HFFc6 (cell line): ENCODE data around the gene PPIA. TPM values are rescaled to one million over a fixed set of nuclear protein-coding genes. Genes with fewer than 3 reads are reported as not detected.

ENCODE experiments used
- DNase-seq: peaks from one replicate; pipeline ENCODE4 v3.0.0-alpha.2; 2018
- H3K27ac Mint-ChIP-seq: 2 replicates; pipeline ENCODE4 v1.8.0; 2020; ENCODE audit warnings: mild to moderate bottlenecking, mixed read lengths
- H3K27me3 Mint-ChIP-seq: 2 replicates; pipeline ENCODE4 v1.8.0; 2021; ENCODE audit warnings: mild to moderate bottlenecking, moderate library complexity, mixed read lengths; ENCODE audit not compliant: insufficient read depth
- H3K36me3 Mint-ChIP-seq: 2 replicates; pipeline ENCODE4 v1.8.0; 2021; ENCODE audit warnings: low read depth, mixed read lengths
- H3K4me1 Mint-ChIP-seq: 2 replicates; pipeline ENCODE4 v1.8.0; 2020; ENCODE audit warnings: low read depth, mixed read lengths
- H3K4me3 Mint-ChIP-seq: 2 replicates; pipeline ENCODE4 v1.8.0; 2020; ENCODE audit warnings: mild to moderate bottlenecking, moderate library complexity, mixed read lengths
- H3K9me3 Mint-ChIP-seq: 2 replicates; pipeline ENCODE4 v1.8.0; 2020; ENCODE audit warnings: mild to moderate bottlenecking, mixed read lengths
- total RNA-seq, 6 experiments: library from RNA; stranded (reverse); fragmentation: NEBNext Ultra II Directional; extraction: Animal tissue kit (Norgen Biotek cat#: 25700); gene quantifications; 2 replicates in 1 of 6; 3 replicates in 5 of 6; pipeline ENCODE4 v1.2.3, GENCODE V29; 2021
- TF ChIP-seq, protein P1 (sequence below): fragments of 200-600 bp; sonication (generic); IDR thresholded peaks from 2 replicates; pipeline ENCODE4 v1.5.0; 2021; ENCODE audit warnings: antibody characterized with exemption, mild to moderate bottlenecking

Gene PPIA
- total RNA-seq, 6 experiments from 2014 or later, result 2,348 to 2,538 (median 2,460) TPM

DNA sequence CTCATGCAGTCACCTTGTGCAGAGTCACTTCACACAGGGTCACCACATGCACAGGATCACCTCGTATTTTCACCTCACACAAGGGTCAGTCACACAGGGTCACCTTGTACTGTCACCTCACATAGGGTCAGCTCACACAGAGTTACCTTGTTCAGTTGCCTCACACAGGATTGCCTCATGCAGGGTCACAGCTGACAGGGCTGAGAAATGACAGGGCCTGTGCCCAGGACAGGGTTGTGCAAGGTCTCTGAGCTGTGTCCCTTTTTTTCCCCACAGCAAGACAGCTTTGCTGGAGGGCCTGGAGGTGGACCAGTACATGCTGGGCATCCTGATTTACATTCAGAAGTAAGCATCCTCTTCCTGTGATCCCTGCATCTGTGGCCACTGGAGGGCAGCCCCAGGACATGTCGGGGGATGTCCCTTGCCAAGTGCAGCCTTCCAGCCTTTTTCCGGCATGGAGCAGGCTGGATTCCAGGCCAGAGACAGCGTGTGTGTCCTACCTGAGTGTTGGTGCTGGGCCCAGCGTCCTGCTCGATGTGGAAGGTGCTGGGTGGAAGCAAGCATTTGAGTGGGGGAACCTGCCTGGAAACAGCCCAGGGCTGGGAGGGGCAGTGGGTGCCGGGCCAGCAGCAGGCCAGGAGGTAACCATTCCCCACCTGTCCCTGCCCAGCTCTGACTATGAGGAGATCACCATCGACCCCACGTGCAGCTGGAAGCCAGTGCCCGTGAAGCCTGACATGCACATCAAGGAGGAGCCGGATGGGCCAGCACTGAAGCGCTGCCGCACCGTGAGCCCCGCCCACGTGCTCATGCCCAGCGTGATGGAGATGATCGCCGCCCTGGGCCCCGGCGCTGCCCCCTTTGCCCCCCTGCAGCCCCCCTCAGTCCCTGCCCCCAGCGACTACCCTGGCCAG, 31.6 kb upstream of the PPIA start:
- TF ChIP-seq, protein P1, sequence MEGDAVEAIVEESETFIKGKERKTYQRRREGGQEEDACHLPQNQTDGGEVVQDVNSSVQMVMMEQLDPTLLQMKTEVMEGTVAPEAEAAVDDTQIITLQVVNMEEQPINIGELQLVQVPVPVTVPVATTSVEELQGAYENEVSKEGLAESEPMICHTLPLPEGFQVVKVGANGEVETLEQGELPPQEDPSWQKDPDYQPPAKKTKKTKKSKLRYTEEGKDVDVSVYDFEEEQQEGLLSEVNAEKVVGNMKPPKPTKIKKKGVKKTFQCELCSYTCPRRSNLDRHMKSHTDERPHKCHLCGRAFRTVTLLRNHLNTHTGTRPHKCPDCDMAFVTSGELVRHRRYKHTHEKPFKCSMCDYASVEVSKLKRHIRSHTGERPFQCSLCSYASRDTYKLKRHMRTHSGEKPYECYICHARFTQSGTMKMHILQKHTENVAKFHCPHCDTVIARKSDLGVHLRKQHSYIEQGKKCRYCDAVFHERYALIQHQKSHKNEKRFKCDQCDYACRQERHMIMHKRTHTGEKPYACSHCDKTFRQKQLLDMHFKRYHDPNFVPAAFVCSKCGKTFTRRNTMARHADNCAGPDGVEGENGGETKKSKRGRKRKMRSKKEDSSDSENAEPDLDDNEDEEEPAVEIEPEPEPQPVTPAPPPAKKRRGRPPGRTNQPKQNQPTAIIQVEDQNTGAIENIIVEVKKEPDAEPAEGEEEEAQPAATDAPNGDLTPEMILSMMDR, result peak; percentile 50; the same call in 1 of the 2 replicates
- Mint-ChIP-seq H3K27ac (no peak overlapping the region), H3K4me1 (peaks cover 25% of the 10 kb centered on the region), H3K27me3 (peaks cover 7% of the 10 kb centered on the region), H3K4me3 (no peak overlapping the region), H3K36me3 (peaks cover 24% of the 10 kb centered on the region), H3K9me3 (no peaks in the 10 kb centered on the region)
- no peak for DNase-seq

DNA sequence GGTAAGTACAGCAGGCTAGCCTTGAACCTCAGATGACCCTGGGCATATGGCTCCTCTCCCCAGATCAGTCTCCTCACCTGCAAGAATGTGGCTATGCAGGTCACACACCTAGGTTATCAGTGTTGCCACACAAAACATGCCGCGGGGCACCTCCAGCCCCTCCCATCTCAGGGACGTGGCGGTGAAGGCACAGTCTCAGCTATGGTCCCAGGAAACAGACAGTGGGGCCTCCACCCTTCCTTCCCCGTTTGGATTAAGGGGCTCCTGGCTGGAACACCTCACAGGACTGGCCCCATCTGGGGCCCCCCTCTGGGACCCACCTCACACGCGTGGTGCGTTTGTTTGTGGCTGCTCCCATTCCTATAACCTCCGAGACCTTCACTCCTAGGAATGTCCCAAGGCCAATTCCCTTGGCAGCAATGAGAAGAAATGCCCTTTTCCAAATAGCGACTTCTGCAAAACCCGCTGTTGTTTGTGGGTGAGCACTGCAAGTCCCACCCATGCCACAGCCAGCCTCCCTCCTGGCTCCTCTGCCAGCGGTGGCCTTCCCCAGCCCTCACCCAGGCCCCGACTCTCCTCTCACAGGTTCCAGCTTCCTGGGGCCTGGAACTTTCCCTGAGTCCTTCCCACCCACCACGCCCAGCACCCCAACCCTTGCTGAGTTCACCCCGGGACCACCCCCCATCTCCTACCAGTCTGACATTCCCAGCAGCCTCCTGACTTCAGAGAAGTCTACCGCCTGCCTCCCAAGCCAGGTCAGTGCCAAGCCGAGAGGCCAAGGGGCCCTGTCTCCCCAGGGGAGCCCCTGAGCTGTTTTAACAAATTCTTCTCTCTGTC, 30.7 kb upstream of the PPIA start:
- TF ChIP-seq, protein P1, result no peak
- DNase-seq, result no peak
- H3K4me1 Mint-ChIP-seq, result peaks cover 29% of the 10 kb centered on the region
- peaks cover 7% of the 10 kb centered on the region for H3K27me3 Mint-ChIP-seq
- H3K4me3 Mint-ChIP-seq, result no peak overlapping the region
- H3K9me3 Mint-ChIP-seq, result no peaks in the 10 kb centered on the region
- no peak overlapping the region for H3K27ac Mint-ChIP-seq
- peaks cover 24% of the 10 kb centered on the region for H3K36me3 Mint-ChIP-seq

DNA sequence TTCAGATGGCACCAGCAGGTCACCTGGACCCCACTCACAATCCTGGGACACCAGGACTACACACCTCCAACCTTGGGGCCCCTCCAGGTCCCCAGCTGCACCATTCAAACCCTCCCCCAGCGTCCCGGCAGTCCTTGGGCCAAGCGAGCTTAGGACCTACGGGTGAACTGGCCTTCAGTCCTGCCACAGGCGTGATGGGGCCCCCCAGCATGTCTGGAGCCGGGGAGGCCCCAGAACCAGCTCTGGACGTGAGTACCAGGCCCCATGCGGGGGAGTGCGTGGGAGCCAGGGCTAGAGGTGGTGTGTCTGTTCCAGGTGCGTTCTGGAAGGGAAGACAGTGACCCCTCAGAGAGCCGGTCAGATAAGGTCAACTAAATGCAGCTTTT, 30.1 kb upstream of the PPIA start:
- H3K9me3 Mint-ChIP-seq, result no peaks in the 10 kb centered on the region
- H3K27me3 Mint-ChIP-seq, result peaks cover 7% of the 10 kb centered on the region
- no peak overlapping the region for H3K27ac Mint-ChIP-seq
- no peak overlapping the region for H3K4me3 Mint-ChIP-seq
- peaks cover 24% of the 10 kb centered on the region for H3K36me3 Mint-ChIP-seq
- TF ChIP-seq, protein P1, result no peak
- H3K4me1 Mint-ChIP-seq, result peaks cover 29% of the 10 kb centered on the region
- DNase-seq, result no peak

DNA sequence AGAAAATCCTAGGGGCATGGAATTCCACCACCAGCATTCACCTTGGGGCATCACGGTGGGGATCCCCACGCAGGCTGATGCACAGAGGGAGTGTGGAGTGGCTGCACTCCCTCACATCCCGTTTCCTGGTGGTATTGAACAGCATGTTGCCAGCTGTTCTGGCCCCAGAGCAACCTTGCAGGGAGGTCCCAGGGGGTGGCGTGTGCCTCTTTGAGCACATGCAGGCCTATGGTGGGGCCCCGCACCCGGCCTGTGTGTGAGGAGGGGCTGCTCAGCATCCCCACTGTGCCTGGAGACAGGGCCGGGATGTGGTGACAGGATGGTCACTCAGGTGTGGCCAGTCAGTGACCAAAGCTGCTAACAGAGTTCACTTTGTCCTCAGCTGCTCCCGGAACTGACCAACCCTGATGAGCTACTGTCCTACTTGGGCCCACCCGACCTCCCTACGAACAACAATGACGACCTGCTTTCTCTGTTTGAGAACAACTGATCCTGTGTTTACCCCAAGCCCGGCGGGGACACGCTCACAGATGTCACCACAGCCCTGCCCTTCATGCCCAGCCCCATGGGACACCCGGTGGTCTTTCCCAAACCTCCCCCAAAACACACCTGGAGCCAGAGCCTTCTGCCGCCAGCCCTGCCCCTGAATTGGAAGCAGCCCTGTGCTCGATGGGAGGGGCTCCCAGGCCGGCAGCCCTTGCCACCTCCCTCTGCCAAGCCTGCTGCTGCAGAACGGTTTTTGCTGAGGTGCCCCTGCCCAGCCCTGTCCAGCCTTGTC, 29.2 kb upstream of the PPIA start:
- H3K27me3 Mint-ChIP-seq, result peaks cover 8% of the 10 kb centered on the region
- H3K27ac Mint-ChIP-seq, result peak overlapping the region; percentile 33; the same call in 1 of the 2 replicates
- H3K4me1 Mint-ChIP-seq, result peaks cover 29% of the 10 kb centered on the region
- H3K4me3 Mint-ChIP-seq, result no peak overlapping the region
- H3K36me3 Mint-ChIP-seq, result peaks cover 21% of the 10 kb centered on the region
- TF ChIP-seq, protein P1, result no peak
- no peaks in the 10 kb centered on the region for H3K9me3 Mint-ChIP-seq
- DNase-seq, result no peak

DNA sequence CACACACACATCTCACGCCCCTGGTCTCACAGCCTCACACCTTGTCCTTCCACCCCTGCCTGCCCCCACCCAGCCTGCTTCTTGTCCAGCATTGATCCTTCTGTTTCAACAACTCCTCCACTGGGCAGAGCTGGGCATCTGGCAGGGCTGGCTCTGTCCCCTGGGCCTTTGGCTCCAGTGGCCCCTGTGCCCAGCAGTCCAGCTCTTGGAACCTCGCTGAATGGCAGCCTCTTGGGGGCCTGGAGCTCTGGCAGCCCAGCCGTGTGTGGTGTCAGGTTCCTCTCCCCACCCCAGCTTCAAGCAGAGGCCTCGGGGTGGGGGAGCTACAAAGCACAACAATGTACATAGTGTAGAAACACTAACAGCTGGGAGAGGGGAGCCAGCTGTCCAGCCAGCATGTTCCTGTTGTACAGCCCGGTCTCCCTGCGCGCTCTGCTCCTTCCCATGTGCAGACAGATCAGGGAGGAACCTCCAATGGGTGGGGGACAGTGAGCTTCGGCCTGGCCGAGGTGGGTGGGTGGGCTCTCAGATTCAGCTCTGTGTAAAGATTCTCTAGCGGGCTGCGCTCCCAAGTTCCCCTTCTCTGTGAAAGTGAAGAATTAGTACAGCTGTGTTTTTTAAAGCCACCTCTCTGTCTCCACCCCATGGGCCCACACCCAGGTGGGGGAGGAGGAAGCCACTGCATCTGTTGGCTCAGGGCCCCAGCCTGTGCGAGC, 28.4 kb upstream of the PPIA start:
- no peak for DNase-seq
- Mint-ChIP-seq H3K4me1 (peaks cover 29% of the 10 kb centered on the region), H3K9me3 (no peaks in the 10 kb centered on the region), H3K27ac (peak overlapping the region; percentile 33), H3K4me3 (no peak overlapping the region), H3K27me3 (peaks cover 4% of the 10 kb centered on the region), H3K36me3 (peaks cover 19% of the 10 kb centered on the region)
- TF ChIP-seq, protein P1, result no peak
